Stimulated activated CD8-positive, alpha-beta memory T cell treated with anti-CD3 and anti-CD28 coated beads, Interleukin-4, amount 100 ng/mL, for 48 hours (primary cell): ENCODE results near the gene NBPF8.
"Not testable (repeated sequence)": the region's sequence is repeated elsewhere in the genome, so short reads cannot be mapped to it uniquely, and the experiment has no call there.

ENCODE experiments used
- DNase-seq: peaks from one replicate; pipeline ENCODE4 v3.0.0-alpha.2; 2020

NBPF8 gene

GRCh38 chr1:120414911-120415480 lies at the start of gene NBPF8:
TSS of gene NBPF8 (plus strand) at chr1:120415035. CDS start at chr1:120436523, 21,488 bp downstream.
- DNase-seq: peak; percentile 81

- not testable (repeated sequence) for DNase-seq
Observed at GRCh38 chr1:120367709-120368108, 47.1 kb upstream of the NBPF8 start.

- not testable (repeated sequence) for DNase-seq
Observed at GRCh38 chr1:120386651-120387050, 28.2 kb upstream of the NBPF8 start.

- DNase-seq: not testable (repeated sequence)
Observed at GRCh38 chr1:120388597-120389126, 26.2 kb upstream of the NBPF8 start.

DNA sequence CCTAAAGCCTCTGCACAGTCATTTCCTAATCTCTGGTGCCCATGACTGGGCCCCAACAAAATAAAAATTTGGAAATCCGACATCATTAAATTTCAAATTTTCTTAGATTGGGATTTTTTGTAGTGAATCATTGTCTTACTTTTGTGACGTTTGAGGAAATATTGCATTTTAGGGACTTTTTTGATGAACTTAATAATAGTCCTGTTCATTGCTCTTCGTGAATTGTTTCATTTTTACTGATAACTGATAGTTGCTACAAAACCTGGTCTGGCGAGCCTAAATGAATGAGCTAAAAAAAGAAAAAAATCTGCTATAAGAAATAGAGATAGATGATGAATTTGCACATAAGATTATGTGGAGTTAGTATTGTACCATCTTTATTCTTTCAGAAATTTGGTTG lies 23.5 kb upstream of the NBPF8 start:
- not testable (repeated sequence) for DNase-seq

DNA sequence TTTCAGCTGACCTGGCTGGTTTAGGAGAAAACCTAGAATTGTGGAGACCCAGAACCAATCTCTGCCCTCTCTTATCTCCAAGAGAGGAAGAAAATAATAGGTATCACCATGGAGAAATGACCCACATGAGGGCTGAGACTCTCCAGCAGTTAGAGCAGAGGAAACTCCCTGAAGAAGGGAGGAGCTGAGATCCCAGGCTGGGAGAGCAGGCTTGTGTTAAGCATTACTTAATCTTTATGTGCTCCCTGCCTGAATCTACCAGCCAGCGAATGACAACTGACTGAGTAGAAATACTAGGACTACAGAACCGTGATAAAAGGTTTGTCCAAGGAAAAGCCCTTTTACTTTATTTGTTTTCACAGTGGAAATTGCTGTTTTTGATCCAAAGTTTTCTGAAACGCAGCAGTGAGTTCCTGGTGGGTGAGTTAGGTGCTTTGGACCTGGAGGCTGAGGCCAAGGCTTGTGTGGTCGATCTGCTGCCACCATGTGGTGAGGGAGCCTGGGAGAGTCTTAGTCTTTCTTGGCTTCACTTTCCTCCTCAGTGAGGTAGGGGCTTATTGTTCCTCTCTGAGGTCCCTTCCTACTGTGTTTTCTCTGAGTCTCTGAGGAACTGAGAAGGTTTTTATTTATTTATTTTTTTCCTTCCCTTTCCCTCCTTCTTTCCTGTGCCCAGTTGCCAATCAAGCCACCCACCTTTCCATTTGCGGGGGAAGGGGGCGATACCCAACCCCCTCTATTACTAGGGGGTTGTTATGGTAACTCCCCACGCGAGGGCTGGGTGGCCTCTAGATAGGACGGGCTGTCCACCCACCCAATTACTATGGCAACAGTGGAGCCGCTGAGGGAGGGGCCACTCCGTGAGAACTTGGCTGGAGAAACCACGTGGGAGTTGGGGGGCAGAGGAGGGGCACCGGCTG lies 21.3 kb upstream of the NBPF8 start:
- DNase-seq: not testable (repeated sequence)

DNA sequence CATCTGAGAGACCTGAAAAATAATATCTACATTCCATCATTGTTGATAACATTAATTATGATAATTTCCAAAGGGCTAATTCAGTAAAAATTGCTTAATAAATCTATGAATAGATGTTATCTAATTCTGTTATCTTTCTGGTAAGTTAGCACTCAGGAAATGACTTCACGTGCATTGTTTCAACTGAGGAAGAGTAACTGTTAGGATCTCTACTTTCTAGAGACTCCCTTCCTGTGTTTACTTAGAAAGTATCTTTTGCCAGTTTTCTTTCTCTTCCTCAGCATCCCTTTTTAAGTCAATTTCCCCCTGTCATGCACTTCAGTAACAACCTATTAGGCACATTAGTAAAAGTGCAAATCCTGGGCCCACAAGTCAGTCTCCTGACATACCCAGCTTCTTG lies 9.5 kb upstream of the NBPF8 start:
- DNase-seq: not testable (repeated sequence)

DNA sequence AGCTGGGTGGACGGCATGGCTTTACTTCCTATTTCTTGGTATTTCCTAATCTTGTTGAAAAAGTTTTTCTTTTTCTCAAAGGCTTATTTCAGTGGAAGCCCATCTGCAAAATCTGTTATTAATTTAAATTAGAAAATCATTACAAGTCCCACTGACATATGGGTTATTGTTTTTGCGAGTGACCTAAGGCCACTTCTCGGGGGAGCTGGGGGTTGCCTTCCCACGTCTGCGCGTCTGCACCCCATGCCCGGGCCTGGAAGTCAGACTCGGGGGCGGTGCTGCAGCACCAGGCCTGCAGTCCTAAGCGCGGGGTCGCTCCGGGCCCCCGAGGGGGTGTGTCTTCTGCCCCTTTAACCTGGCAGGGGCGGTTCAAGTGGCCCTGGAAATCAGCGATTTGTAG lies 384 bp upstream of the NBPF8 start:
- not testable (repeated sequence) for DNase-seq

DNA sequence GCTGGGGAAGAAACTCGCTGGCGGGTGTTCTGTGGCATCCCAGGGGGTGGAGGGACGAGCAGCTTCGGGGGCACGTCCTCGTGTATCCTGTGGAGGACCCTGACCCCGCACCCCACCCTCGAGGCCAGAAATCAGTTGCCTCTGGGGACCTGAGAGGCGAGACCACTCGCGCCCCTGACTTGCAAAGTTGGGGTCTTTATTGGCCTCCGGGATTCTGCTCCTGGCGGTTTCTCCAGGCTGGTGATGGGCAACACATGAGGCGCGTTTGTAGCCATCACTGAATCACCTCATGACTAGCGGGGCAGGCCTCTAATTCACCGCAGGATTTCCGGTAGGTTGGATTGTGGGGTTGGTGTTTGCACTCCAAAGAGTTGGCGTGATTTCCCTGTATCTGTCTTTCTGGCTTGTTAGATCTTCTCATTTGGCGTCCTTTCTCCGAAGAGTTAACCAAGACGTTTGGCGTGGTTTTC lies 692 bp downstream of the NBPF8 start:
- peak; percentile 56 for DNase-seq

DNA sequence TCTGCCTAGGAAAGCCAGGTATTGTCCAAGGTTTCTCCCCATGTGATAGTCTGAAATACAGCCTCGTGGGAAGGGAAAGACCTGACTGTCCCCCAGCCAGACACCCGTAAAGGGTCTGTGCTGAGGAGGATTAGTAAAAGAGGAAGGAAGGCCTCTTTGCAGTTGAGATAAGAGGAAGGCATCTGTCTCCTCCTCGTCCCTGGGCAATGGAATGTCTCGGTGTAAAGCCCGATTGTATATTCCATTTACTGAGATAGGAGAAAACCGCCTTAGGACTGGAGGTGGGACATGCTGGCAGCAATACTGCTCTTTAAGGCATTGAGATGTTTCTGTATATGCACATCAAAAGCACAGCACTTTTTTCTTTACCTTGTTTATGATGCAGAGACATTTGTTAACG lies 10.2 kb downstream of the NBPF8 start:
- not testable (repeated sequence) for DNase-seq

DNA sequence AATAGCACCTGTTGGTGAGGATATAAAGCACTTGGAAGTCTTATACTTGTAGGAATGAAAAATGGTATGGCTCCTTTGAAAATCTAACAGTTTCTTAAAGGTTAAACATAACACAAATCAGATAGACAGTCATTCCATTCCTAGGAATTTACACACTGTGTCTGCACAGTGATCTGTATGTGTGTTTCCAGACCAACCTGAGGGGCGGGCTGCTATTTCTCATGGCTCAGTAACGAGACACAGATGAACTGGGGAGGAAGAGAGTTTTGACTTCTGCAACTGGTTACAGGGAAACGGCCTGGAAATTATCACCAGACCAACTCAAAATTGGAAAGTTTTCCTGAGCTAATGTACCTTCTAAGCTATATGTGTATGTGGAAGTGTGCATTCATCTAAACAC lies 16.8 kb downstream of the NBPF8 start:
- not testable (repeated sequence) for DNase-seq

GRCh38 chr1:120433831-120434230 lies 19.0 kb downstream of the NBPF8 start:
- not testable (repeated sequence) for DNase-seq

DNA sequence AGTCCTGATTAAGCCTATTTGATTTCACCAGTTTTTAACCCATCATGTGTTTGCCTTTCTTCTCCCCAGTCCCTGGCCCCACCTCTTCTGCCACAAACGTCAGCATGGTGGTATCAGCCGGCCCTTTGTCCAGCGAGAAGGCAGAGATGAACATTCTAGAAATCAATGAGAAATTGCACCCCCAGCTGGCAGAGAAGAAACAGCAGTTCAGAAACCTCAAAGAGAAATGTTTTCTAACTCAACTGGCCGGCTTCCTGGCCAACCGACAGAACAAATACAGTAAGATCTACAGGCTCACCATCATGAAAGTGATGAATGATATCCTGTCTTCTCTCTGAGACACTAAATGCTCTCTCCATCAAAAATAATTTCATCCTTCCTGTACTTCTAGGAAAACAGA lies 34.3 kb downstream of the NBPF8 start:
- DNase-seq: not testable (repeated sequence)
